ENCODE measurements around the gene SLC9A6.

- TF ChIP-seq POLR2A (IDR thresholded peaks at IDR 0.05): no peak
- no peak for TF ChIP-seq CTCF (IDR thresholded peaks at IDR 0.05)
These were observed 74.1 kb downstream of the SLC9A6 start for GRCh38 chrX:136059350-136059749.
